Measurements from ENCODE around the gene EDC3. TPM values are rescaled to one million over a fixed set of nuclear protein-coding genes. Genes with fewer than 3 reads are reported as not detected.
"Not testable (repeated sequence)": the region's sequence is repeated elsewhere in the genome, so short reads cannot be mapped to it uniquely, and the experiment has no call there.

Gene EDC3
- total RNA-seq, 3 donors from 2014 or later = 52.2 to 57.1 (median 56.6) TPM

DNA sequence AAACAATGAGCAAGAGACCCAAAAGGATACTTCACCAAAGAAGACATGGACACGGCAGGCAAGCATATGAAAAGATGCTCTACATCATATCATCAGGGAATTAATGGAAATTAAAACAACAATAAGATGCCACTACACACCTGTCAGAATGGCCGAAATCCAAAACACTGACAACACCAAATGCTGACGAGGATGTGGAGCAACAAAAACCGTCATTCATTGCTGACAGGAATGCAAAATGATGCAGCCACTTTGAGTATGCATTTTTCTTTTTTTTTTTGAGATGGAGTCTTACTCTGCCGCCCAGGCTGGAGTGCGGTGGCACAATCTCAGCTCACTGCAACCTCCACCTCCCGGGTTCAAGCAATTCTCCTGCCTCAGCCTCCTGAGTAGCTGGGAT is 19.0 kb downstream of the EDC3 start:
- Mint-ChIP-seq H3K4me3 (no peak overlapping the region), H3K4me1 (ENCODE audit: low read depth) (peaks cover 7% of the 10 kb centered on the region), H3K27me3 (ENCODE audit: low read depth) (no peaks in the 10 kb centered on the region), H3K36me3 (ENCODE audit: insufficient read depth) (peaks cover 14% of the 10 kb centered on the region), H3K9me3 (no peaks in the 10 kb centered on the region)
- DNase-seq (no peak), ATAC-seq (no peak)

DNA sequence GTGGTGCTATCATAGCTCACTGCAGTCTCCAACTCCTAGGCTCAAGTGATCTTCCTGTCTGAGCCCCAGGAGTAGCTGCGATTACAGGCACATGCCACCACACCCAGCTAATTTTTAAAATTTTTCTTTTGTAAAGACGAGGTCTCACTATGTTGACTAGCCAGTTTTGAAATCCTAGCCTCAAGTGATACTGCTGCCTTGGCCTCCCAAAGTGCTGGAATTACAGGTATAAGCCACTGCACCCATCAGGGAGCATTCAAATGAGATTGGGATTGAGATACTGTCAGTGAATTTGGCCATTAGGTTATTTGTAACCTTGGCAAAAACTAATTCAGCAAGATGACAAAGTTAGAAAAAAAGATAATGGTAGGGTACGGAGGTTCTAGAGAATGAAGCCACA is 21.7 kb downstream of the EDC3 start:
- H3K27me3 Mint-ChIP-seq (ENCODE audit: low read depth) = no peaks in the 10 kb centered on the region
- DNase-seq = no peak
- peaks cover 21% of the 10 kb centered on the region for H3K36me3 Mint-ChIP-seq (ENCODE audit: insufficient read depth)
- no peak for ATAC-seq
- H3K9me3 Mint-ChIP-seq = no peaks in the 10 kb centered on the region
- peaks cover 3% of the 10 kb centered on the region for H3K4me1 Mint-ChIP-seq (ENCODE audit: low read depth)
- H3K4me3 Mint-ChIP-seq = no peak overlapping the region

DNA sequence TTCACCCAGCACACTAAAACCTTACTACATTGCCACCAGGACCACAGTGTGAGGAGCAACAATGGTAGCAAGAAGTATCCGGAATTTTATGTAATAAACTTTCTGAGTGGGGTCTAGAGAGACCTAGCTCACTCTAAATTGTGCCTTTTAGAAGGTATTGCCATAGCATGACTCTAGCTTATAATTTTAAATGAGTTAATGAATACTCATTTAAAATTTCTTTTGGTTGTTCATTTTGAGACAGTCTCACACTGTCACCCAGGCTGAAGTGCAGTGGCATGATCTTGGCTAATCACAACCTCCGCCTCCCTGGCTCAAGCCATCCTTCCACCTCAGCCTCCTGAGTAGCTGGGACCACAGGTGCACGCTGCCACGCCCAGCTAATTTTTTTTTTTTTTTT is 26.2 kb downstream of the EDC3 start:
- ATAC-seq = no peak
- Mint-ChIP-seq H3K27me3 (ENCODE audit: low read depth) (no peaks in the 10 kb centered on the region), H3K36me3 (ENCODE audit: insufficient read depth) (peaks cover 23% of the 10 kb centered on the region)

DNA sequence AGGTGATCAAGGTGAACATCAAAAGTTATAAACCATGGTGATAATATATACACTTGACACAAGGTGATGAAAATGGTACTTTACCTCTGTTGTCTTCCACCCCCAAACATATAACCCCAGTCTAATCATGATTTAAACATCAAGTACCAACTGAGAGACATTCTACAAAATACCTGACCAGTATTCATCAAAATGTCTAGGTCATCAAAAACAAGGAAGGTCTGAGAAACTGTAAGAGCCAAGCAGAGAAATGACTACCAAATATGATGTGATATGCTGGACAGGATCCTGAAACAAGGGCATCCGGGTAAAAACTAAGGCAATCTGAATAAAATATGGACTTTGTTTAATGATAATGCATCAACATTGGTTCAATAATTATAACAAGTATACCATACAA is 27.8 kb downstream of the EDC3 start:
- no peak for ATAC-seq
- no peaks in the 10 kb centered on the region for H3K9me3 Mint-ChIP-seq
- H3K36me3 Mint-ChIP-seq (ENCODE audit: insufficient read depth) = peaks cover 16% of the 10 kb centered on the region
- H3K4me1 Mint-ChIP-seq (ENCODE audit: low read depth) = peaks cover 9% of the 10 kb centered on the region
- no peaks in the 10 kb centered on the region for H3K27me3 Mint-ChIP-seq (ENCODE audit: low read depth)
- no peak overlapping the region for H3K4me3 Mint-ChIP-seq
- DNase-seq = no peak

More for the DNA sequence above, 26.2 kb downstream of the EDC3 start:
- Mint-ChIP-seq H3K4me3 (no peak overlapping the region), H3K9me3 (no peaks in the 10 kb centered on the region), H3K4me1 (ENCODE audit: low read depth) (peaks cover 7% of the 10 kb centered on the region)
- DNase-seq = no peak

DNA sequence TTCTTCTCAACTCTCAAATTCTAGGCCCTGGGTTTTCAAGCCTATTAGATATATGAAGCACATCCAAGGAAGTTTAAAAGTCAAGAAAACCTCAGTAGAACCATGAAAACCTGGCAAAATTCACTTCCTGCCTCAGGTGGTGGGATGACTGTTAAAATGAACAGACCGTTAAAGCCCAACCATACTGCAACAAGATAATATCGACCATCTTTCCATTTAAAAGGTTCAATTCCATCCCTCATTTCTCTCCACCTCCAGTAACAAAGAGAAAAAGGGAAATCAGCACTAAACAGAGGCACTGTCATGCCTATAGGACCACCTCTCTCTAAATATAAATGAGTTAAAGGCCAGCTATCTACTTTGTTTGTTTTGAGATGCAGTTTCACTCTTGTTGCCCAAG is 31.2 kb downstream of the EDC3 start:
- no peaks in the 10 kb centered on the region for H3K9me3 Mint-ChIP-seq
- peaks cover 10% of the 10 kb centered on the region for H3K36me3 Mint-ChIP-seq (ENCODE audit: insufficient read depth)
- no peak overlapping the region for H3K4me3 Mint-ChIP-seq
- DNase-seq (no peak), ATAC-seq (no peak)
- no peaks in the 10 kb centered on the region for H3K27me3 Mint-ChIP-seq (ENCODE audit: low read depth)
- H3K4me1 Mint-ChIP-seq (ENCODE audit: low read depth) = peaks cover 14% of the 10 kb centered on the region

DNA sequence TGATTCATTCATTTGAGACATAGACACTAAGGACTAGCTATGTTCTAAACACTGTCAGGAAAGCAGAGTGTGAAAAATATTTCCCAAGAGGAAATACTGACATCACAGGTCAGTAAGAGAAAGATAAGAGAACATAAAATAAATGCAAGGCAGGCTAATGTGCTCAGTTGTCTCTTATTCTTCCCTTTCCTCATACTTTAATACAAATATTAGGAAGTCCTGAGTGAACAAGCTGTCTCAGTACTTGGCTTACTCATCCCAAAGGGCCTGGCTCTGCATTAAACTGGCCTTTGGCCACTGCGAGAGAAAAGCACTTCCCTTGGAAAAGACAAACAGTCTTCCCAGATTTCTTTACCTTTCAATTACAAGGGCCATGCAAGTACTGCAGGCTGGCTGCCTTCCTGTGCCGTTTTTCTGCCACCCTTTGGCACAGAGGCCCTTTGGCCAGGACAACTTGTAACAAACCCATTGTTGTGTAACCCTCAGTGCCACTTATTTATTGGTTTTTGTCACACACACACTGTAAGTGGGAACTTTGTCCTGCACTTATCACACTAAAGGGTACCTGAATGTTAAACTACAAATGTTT is 31.7 kb downstream of the EDC3 start:
- Mint-ChIP-seq H3K36me3 (ENCODE audit: insufficient read depth) (peaks cover 8% of the 10 kb centered on the region), H3K27me3 (ENCODE audit: low read depth) (no peaks in the 10 kb centered on the region), H3K4me1 (ENCODE audit: low read depth) (peaks cover 14% of the 10 kb centered on the region), H3K9me3 (no peaks in the 10 kb centered on the region), H3K4me3 (no peak overlapping the region)
- DNase-seq (no peak), ATAC-seq (no peak)

DNA sequence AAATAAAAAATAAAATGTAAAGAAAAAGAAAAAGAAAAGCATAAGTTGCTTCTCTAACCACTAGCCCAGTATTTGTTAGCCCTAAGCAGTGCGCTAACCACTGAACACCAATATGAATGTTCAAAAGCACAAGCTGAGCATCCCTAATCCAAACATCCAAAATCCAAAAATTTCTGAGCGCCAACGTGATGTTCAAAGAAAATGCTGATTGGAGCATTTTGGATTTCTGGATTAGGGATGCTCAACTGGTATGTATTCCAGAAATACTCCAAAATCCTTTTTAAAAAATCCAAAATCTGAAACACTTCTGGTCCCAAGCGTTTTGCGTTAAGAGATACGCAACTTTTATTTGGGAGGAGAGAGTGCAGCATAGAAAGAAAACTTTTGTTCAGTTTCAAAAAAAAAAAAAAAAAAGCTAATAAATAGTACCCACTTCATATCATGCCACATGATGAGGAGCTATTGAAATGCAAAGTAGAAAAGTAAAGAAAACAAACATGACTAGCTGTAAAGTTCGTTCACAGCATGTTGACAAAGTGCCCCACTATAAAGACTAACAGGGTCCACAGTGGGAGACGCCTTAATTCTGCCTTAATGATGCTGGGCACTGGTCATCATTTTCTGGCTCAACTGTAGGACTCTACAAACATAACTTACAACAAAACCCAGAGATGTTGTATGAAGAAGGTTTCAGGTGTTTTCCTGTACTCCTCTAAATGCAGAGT is 32.4 kb downstream of the EDC3 start:
- ATAC-seq = no peak

DNA sequence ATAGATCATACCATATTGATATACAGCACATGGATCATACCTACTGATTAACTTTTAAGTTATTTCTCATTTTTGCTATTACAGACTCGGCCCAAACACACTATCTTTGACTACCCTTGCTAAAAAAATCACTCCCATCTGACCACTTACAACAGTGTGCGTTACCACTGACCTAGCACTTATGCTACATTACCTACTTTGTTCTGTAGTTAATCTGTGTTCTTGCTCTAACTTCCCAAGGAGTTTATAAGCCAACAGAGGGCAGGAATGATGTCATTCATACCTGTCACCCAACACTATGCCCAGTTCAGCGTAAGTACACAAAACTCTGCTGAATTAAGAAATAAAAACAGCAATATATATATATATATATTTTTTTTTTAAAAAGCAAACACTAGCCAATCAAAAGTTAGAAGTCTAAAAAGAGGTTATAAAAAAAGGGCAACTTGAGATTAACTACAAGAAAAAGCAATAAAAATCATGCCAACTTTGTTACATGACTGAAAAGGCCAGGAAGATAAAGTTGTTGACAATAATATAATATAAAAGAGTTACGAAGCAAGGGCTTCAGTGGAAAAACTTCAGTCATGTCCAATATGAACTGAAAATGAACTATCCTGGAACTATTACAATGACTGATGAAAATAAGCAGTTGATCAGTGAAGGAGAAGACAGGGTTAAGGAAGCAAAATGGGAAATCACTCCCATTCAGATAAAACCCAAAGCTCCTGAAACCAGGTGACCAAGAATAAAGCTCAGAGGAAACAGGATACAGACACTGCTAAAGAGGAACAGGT is 33.6 kb downstream of the EDC3 start:
- no peaks in the 10 kb centered on the region for H3K27me3 Mint-ChIP-seq (ENCODE audit: low read depth)
- peaks cover 14% of the 10 kb centered on the region for H3K4me1 Mint-ChIP-seq (ENCODE audit: low read depth)
- no peaks in the 10 kb centered on the region for H3K9me3 Mint-ChIP-seq
- peaks cover 8% of the 10 kb centered on the region for H3K36me3 Mint-ChIP-seq (ENCODE audit: insufficient read depth)
- H3K4me3 Mint-ChIP-seq = no peak overlapping the region
- DNase-seq (no peak), ATAC-seq (no peak)

More for the DNA sequence above, 32.4 kb downstream of the EDC3 start:
- no peak for DNase-seq
- peaks cover 14% of the 10 kb centered on the region for H3K4me1 Mint-ChIP-seq (ENCODE audit: low read depth)
- H3K4me3 Mint-ChIP-seq = no peak overlapping the region
- no peaks in the 10 kb centered on the region for H3K9me3 Mint-ChIP-seq
- no peaks in the 10 kb centered on the region for H3K27me3 Mint-ChIP-seq (ENCODE audit: low read depth)
- peaks cover 8% of the 10 kb centered on the region for H3K36me3 Mint-ChIP-seq (ENCODE audit: insufficient read depth)

DNA sequence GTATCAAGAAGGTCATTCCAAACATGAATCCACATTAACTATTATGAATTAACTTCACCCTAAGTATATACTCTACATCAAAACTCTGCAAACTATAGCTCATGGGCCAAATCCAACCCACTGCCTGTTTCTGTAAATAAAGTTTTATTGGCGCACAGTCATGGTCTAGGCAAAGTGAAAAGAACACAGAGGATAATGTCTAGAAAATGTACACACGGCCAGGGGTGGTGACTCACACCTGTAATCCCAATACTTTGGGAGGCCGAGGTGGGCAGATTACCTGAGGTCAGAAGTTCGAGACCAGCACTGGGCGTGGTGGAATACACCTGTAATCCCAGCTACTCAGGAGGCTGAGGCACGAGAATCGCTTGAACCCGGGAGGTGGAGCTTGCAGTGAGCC is 34.5 kb downstream of the EDC3 start:
- not testable (repeated sequence) for H3K9me3 Mint-ChIP-seq; DNase-seq; H3K36me3 Mint-ChIP-seq (ENCODE audit: insufficient read depth); ATAC-seq; H3K27me3 Mint-ChIP-seq (ENCODE audit: low read depth); H3K4me3 Mint-ChIP-seq
- peaks cover 15% of the 10 kb centered on the region for H3K4me1 Mint-ChIP-seq (ENCODE audit: low read depth)

DNA sequence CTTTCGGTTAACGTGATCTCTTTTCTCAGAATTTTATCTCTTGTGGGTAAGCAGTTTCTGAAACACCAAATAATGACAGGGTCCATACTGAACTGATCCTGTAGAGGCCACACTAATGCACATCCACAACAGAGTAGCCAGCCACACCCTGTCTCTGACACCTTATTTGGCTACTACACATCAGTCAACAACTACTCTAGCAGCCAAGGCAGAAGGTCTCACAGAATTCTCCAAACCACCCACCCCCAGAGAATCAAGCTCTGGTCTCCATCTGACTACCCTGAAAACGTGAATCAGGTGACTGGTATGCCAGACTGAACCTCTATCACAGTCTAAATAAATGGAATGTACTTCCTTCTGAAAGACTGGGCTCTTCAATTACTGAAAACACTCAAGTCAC is 38.0 kb downstream of the EDC3 start:
- Mint-ChIP-seq H3K36me3 (ENCODE audit: insufficient read depth) (peaks cover 22% of the 10 kb centered on the region), H3K4me1 (ENCODE audit: low read depth) (peaks cover 17% of the 10 kb centered on the region), H3K4me3 (no peak overlapping the region), H3K27me3 (ENCODE audit: low read depth) (no peaks in the 10 kb centered on the region), H3K9me3 (no peaks in the 10 kb centered on the region)
- DNase-seq (no peak), ATAC-seq (no peak)

DNA sequence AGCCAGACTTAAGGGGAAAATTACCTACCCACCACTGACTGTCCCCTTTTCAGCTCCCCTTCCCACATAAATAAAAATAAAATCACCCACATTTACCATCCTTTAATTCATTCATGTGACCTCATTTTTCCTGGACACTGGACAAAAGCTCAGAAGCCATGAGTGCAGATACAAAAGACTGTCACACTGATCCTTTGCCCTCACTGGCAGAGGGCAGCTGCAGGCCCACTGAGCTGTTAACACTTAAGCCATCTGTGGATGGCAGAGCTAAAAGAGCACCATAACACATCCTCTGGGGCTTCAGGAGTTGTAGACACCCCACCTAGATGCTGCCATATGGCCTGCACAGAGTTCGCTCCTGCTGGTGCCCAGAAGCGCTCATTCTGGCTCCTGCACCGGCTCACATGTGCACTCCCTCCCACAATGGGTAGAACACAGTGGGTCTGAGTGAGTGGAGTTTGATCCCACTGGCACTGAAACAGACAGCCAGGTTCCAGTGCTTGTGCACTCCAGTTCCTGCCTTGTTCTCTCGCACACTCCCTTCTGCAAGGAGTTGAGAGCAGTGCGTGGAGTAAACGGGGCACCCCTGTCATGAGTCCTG is 38.8 kb downstream of the EDC3 start:
- Mint-ChIP-seq H3K9me3 (no peaks in the 10 kb centered on the region), H3K4me1 (ENCODE audit: low read depth) (peaks cover 15% of the 10 kb centered on the region), H3K36me3 (ENCODE audit: insufficient read depth) (peaks cover 22% of the 10 kb centered on the region), H3K4me3 (no peak overlapping the region), H3K27me3 (ENCODE audit: low read depth) (no peaks in the 10 kb centered on the region)
- DNase-seq = no peak
- no peak for ATAC-seq

DNA sequence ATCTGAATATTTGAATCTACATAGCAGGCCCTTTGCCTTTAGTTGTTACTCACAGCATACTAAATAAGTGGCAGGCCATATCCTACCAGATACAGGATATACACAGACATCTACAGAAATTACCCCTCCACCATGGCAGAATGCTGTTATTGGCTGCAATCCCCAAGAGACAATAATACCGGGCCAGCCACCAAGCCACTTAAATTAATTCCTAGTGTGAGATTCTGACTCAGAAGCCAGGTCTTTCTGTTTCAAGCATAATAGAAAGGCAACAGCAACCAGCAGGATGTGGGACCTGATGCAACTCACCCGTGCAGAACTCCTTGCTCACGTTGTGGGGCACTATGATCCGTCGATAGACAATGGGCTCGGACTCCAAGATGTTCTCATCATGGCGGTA is 40.4 kb downstream of the EDC3 start:
- Mint-ChIP-seq H3K4me1 (ENCODE audit: low read depth) (peaks cover 12% of the 10 kb centered on the region), H3K9me3 (no peaks in the 10 kb centered on the region), H3K27me3 (ENCODE audit: low read depth) (no peaks in the 10 kb centered on the region), H3K4me3 (no peak overlapping the region), H3K36me3 (ENCODE audit: insufficient read depth) (peaks cover 18% of the 10 kb centered on the region)
- ATAC-seq (peak in 1 of 2 donors; percentile 14), DNase-seq (no peak)

DNA sequence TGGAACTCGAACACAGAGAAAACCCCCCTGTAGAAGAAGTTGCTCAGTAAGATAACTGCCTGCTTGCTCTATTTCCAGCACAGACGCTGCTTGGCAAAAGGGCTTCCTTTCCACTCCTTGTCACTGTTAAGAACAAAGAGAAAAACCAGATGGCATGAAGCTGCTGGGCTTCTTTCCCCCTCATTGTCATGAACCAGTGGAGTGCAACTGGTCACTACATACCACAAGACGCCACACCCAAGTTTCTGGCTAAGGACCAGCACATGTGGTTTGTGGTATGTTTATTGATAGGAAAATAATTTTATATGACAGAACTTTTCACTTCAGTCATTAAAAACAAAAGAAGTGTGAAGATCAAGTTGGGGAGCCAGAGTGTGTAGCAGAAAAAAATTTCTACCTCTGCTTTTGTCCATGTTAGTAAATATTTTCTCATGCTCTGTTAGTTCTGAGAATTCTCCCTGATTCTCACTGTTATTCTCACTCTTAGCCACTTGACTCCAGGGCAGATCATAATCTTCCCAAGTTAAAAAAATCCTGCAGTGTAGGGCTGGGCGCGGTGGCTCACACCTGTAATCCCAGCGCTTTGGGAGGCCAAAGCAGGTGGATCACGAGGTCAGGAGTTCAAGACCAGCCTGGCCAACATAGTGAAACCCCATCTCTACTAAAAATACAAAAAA is 42.3 kb downstream of the EDC3 start:
- DNase-seq = no peak
- peaks cover 12% of the 10 kb centered on the region for H3K4me1 Mint-ChIP-seq (ENCODE audit: low read depth)
- no peak for ATAC-seq
- no peaks in the 10 kb centered on the region for H3K27me3 Mint-ChIP-seq (ENCODE audit: low read depth)
- H3K9me3 Mint-ChIP-seq = no peaks in the 10 kb centered on the region
- H3K4me3 Mint-ChIP-seq = no peak overlapping the region
- peaks cover 24% of the 10 kb centered on the region for H3K36me3 Mint-ChIP-seq (ENCODE audit: insufficient read depth)

DNA sequence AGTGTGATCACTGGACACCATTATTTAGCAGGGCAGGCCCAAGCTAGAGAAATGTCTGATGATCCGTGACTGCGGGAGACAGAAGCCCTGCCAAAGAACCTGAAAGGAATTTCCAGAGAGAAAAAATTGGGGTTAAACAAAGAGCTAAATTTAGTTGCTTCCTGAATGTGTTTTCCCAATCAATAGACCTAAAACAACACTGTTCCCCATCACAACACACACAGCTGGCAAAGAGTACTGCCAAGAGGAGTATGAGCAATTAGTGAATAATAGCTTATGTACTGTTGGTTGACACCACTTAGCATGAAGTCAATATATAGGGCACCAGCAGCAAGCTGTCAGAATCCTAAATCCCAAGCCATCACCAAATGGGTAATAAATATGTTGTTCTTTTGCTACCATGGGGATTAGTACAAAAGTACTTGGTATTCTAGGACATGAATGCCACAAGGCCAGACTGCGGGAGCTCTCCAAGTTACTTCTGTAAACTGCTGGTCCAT is 44.5 kb downstream of the EDC3 start:
- Mint-ChIP-seq H3K36me3 (ENCODE audit: insufficient read depth) (peaks cover 29% of the 10 kb centered on the region), H3K4me1 (ENCODE audit: low read depth) (peaks cover 17% of the 10 kb centered on the region), H3K4me3 (no peak overlapping the region), H3K27me3 (ENCODE audit: low read depth) (no peaks in the 10 kb centered on the region), H3K9me3 (no peaks in the 10 kb centered on the region)
- ATAC-seq = no peak
- DNase-seq = no peak
